Ascending aorta (tissue), 2 donors: Measurements from ENCODE around the gene PFN3. TPM values are rescaled to one million over a fixed set of nuclear protein-coding genes. Genes with fewer than 3 reads are reported as not detected.

Source experiments
- DNase-seq, 2 donors: peaks; one replicate each; pipeline ENCODE4 v3.0.0-alpha.2; 2019; ENCODE audit warnings: low spot score in 2 of 2
- H3K27ac ChIP-seq, 2 donors: fragments of 200-600 bp; sonication (generic); one replicate each; pipeline ENCODE4 v1.5.1; 2016 to 2017; ENCODE audit warnings: mild to moderate bottlenecking in 1 of 2
- H3K27me3 ChIP-seq: fragments of 200-600 bp; sonication (generic); one replicate; pipeline ENCODE4 v1.5.1; 2017
- H3K36me3 ChIP-seq, 2 donors: fragments of 200-600 bp; sonication (generic); one replicate each; pipeline ENCODE4 v1.5.1; 2016
- H3K4me1 ChIP-seq, 2 donors: fragments of 200-600 bp; sonication (generic); one replicate each; pipeline ENCODE4 v1.5.1; 2016 to 2017; ENCODE audit warnings: mild to moderate bottlenecking in 1 of 2
- H3K4me3 ChIP-seq, 2 donors: fragments of 200-600 bp; sonication (generic); one replicate each; pipeline ENCODE4 v1.5.1; 2016 to 2017; ENCODE audit warnings: mild to moderate bottlenecking in 1 of 2
- H3K9me3 ChIP-seq, 2 donors: fragments of 200-600 bp; sonication (generic); one replicate each; pipeline ENCODE4 v1.5.1; 2016
- intact Hi-C: fragments of 100-400 bp; cut with DNase I; formaldehyde crosslinking; loops from one replicate; pipeline ENCODE4 v1.15.1; 2023
- total RNA-seq: library from RNA; depleted of rRNA; stranded (reverse); fragments of >200 nt; gene quantifications from one replicate; pipeline ENCODE4 v1.1.0, GENCODE V29; 2016
- TF ChIP-seq, protein P1 (sequence below), 3 experiments: fragments of 200-600 bp in 2 of 3; fragments of 450-650 bp in 1 of 3; sonication (generic) in 2 of 3; IDR thresholded peaks; one replicate each; pipeline ENCODE4 v1.5.1; 2016 to 2019; ENCODE audit warnings: antibody characterized with exemption in 3 of 3, mild to moderate bottlenecking in 1 of 3, moderate library complexity in 1 of 3

Gene PFN3
- total RNA-seq, 1 donor from 2014 or later, result not detected

DNA sequence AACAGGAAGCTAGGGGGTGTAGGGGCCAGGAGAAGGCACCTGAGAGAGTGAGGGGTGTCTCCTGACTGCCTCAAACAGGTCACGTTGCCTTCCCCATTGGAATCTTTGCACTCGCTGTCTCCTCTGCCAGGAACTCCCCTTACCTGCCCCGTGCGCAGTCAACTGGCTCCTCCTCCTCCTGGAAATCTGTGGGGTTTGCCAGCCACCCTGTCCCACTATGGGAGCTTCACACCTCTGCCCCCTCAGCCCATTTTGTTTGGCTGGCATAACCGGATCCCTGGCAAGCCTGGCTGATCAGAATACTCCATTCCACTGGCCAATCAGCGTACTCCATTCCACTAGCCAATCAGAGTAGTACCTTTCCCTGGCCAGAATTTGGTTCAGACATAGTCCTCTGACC lies 26.7 kb downstream of the PFN3 start:
- no peaks in the 10 kb centered on the region for H3K27me3 ChIP-seq
- no peak overlapping the region for H3K27ac ChIP-seq
- H3K36me3 ChIP-seq, result no peaks in the 10 kb centered on the region
- TF ChIP-seq, protein P1, sequence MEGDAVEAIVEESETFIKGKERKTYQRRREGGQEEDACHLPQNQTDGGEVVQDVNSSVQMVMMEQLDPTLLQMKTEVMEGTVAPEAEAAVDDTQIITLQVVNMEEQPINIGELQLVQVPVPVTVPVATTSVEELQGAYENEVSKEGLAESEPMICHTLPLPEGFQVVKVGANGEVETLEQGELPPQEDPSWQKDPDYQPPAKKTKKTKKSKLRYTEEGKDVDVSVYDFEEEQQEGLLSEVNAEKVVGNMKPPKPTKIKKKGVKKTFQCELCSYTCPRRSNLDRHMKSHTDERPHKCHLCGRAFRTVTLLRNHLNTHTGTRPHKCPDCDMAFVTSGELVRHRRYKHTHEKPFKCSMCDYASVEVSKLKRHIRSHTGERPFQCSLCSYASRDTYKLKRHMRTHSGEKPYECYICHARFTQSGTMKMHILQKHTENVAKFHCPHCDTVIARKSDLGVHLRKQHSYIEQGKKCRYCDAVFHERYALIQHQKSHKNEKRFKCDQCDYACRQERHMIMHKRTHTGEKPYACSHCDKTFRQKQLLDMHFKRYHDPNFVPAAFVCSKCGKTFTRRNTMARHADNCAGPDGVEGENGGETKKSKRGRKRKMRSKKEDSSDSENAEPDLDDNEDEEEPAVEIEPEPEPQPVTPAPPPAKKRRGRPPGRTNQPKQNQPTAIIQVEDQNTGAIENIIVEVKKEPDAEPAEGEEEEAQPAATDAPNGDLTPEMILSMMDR (IDR thresholded peaks at IDR 0.05), result no peak
- H3K4me1 ChIP-seq, result no peaks in the 10 kb centered on the region
- no peak for DNase-seq
- H3K4me3 ChIP-seq, result no peak overlapping the region
- no peaks in the 10 kb centered on the region for H3K9me3 ChIP-seq
- intact Hi-C loops, result no loop called here

- Histone ChIP-seq H3K27ac (no peak overlapping the region), H3K4me3 (no peak overlapping the region)
Measured at GRCh38 chr5:177372910-177373309, 27.6 kb downstream of the PFN3 start.

GRCh38 chr5:177372034-177372896 lies 28.2 kb downstream of the PFN3 start:
- DNase-seq, result no peak
- Histone ChIP-seq H3K36me3 (no peaks in the 10 kb centered on the region), H3K4me3 (no peak overlapping the region), H3K4me1 (peaks cover 3 to 4% of the 10 kb centered on the region in 2 donors), H3K27me3 (no peaks in the 10 kb centered on the region), H3K27ac (no peak overlapping the region), H3K9me3 (no peaks in the 10 kb centered on the region)
- TF ChIP-seq, protein P1 (IDR thresholded peaks at IDR 0.05), result no peak
- intact Hi-C loops, result no loop called here

More at GRCh38 chr5:177372910-177373309, 27.6 kb downstream of the PFN3 start:
- no peak for DNase-seq
- intact Hi-C loops, result no loop called here
- TF ChIP-seq, protein P1 (IDR thresholded peaks at IDR 0.05), result no peak
- Histone ChIP-seq H3K9me3 (no peaks in the 10 kb centered on the region), H3K36me3 (no peaks in the 10 kb centered on the region), H3K27me3 (no peaks in the 10 kb centered on the region), H3K4me1 (no peaks in the 10 kb centered on the region)

- no peaks in the 10 kb centered on the region for H3K36me3 ChIP-seq
- H3K27ac ChIP-seq, result no peak overlapping the region
- no peaks in the 10 kb centered on the region for H3K9me3 ChIP-seq
- H3K4me3 ChIP-seq, result peak overlapping the region; percentile 29 to 46
- no peak for DNase-seq
- TF ChIP-seq, protein P1 (IDR thresholded peaks at IDR 0.05), result no peak
- intact Hi-C loops, result no loop called here
- H3K27me3 ChIP-seq, result no peaks in the 10 kb centered on the region
- H3K4me1 ChIP-seq, result peaks cover 4 to 5% of the 10 kb centered on the region in 2 donors
Measured at GRCh38 chr5:177371120-177372033, 29.1 kb downstream of the PFN3 start.

GRCh38 chr5:177370488-177371119 lies 29.9 kb downstream of the PFN3 start:
- H3K36me3 ChIP-seq, result no peaks in the 10 kb centered on the region
- peaks cover 7 to 9% of the 10 kb centered on the region in 2 donors for H3K4me1 ChIP-seq
- TF ChIP-seq, protein P1 (IDR thresholded peaks at IDR 0.05), result peak; percentile 28 to 49 (median 35)
- peak in 1 of 2 donors; percentile 80 for DNase-seq
- H3K27ac ChIP-seq, result no peak overlapping the region
- no peaks in the 10 kb centered on the region for H3K27me3 ChIP-seq
- no peaks in the 10 kb centered on the region for H3K9me3 ChIP-seq
- intact Hi-C loops, result no loop called here
- peak overlapping the region; percentile 29 to 46 for H3K4me3 ChIP-seq
